Measurements from ENCODE around the gene FOLR1. TPM values are rescaled to one million over a fixed set of nuclear protein-coding genes. Genes with fewer than 3 reads are reported as not detected.

FOLR1 gene
- total RNA-seq, 4 donors from 2014 or later = not detected

GRCh38 chr11:72229336-72229924 is 37.5 kb downstream of the FOLR1 start:
- Histone ChIP-seq H3K4me3 (no peak overlapping the region), H3K27ac (no peak overlapping the region), H3K4me1 (peaks cover 0 to 20% (median 6%) of the 10 kb centered on the region in 4 donors), H3K9me3 (no peaks in the 10 kb centered on the region), H3K27me3 (no peaks in the 10 kb centered on the region), H3K36me3 (peaks cover 0 to 64% (median 0%) of the 10 kb centered on the region in 3 donors)
- TF ChIP-seq POLR2A (IDR thresholded peaks at IDR 0.05) = no peak
- no peak for TF ChIP-seq CTCF (IDR thresholded peaks at IDR 0.05)
- peak in 2 of 3 donors; percentile 13 to 45 for DNase-seq

- H3K9me3 ChIP-seq = no peaks in the 10 kb centered on the region
- H3K4me3 ChIP-seq = no peak overlapping the region
- H3K27me3 ChIP-seq = no peaks in the 10 kb centered on the region
- no peak overlapping the region for H3K27ac ChIP-seq
- H3K4me1 ChIP-seq = peaks cover 0 to 19% (median 5%) of the 10 kb centered on the region in 4 donors
- H3K36me3 ChIP-seq = peaks cover 0 to 71% (median 0%) of the 10 kb centered on the region in 3 donors
- DNase-seq = peak in 2 of 3 donors; percentile 12 to 38
- no peak for TF ChIP-seq CTCF (IDR thresholded peaks at IDR 0.05)
- TF ChIP-seq POLR2A (IDR thresholded peaks at IDR 0.05) = no peak
Observed at GRCh38 chr11:72229925-72230763, 38.2 kb downstream of the FOLR1 start.

- Histone ChIP-seq H3K9me3 (no peaks in the 10 kb centered on the region), H3K27me3 (no peaks in the 10 kb centered on the region), H3K27ac (no peak overlapping the region), H3K4me3 (no peak overlapping the region), H3K4me1 (peaks cover 0 to 19% (median 0%) of the 10 kb centered on the region in 4 donors), H3K36me3 (peaks cover 0 to 78% (median 0%) of the 10 kb centered on the region in 3 donors)
- DNase-seq = peak in 2 of 3 donors; percentile 8 to 42
- TF ChIP-seq POLR2A (IDR thresholded peaks at IDR 0.05) (no peak), CTCF (IDR thresholded peaks at IDR 0.05) (no peak)
Observed at GRCh38 chr11:72230764-72231365, 38.9 kb downstream of the FOLR1 start.

GRCh38 chr11:72231396-72232259 is 39.7 kb downstream of the FOLR1 start:
- Histone ChIP-seq H3K27me3 (no peaks in the 10 kb centered on the region), H3K9me3 (no peaks in the 10 kb centered on the region), H3K4me1 (peaks cover 0 to 12% (median 0%) of the 10 kb centered on the region in 4 donors), H3K4me3 (no peak overlapping the region), H3K27ac (no peak overlapping the region), H3K36me3 (peaks cover 0 to 86% (median 0%) of the 10 kb centered on the region in 3 donors)
- peak in 1 of 3 donors; percentile 40 for DNase-seq
- TF ChIP-seq CTCF (IDR thresholded peaks at IDR 0.05) = no peak
